ENCODE data around the gene CNKSR3.

The CNKSR3 gene

GRCh38 chr6:154478021-154478700 lies 32.3 kb downstream of the CNKSR3 start:
- DNase-seq (ENCODE audit: insufficient read length, low spot score) (no peak), FAIRE-seq (no peak)
- TF ChIP-seq SPI1 (IDR thresholded peaks at IDR 0.05; ENCODE audit: low read depth, low read length), result no peak
- no peak for TF ChIP-seq POLR2AphosphoS5 (IDR thresholded peaks at IDR 0.05; ENCODE audit: low read depth, low read length)

GRCh38 chr6:154476494-154476893 lies 34.0 kb downstream of the CNKSR3 start:
- TF ChIP-seq POU2F2 (IDR thresholded peaks at IDR 0.05; ENCODE audit: low read depth, low read length), result no peak
- no peak for TF ChIP-seq POLR2A (IDR thresholded peaks at IDR 0.05; ENCODE audit: low read depth, low read length)
- no peak for TF ChIP-seq SPI1 (IDR thresholded peaks at IDR 0.05; ENCODE audit: low read depth, low read length)
- TF ChIP-seq POLR2AphosphoS5 (IDR thresholded peaks at IDR 0.05; ENCODE audit: low read depth, low read length), result no peak
- no peak for TF ChIP-seq PAX5 (IDR thresholded peaks at IDR 0.05; ENCODE audit: insufficient read depth, low read length, severe bottlenecking)
- DNase-seq (ENCODE audit: insufficient read length, low spot score), result no peak
- FAIRE-seq, result no peak

GRCh38 chr6:154474648-154475428 lies 35.6 kb downstream of the CNKSR3 start:
- DNase-seq (ENCODE audit: insufficient read length, low spot score) (no peak), FAIRE-seq (no peak)
- TF ChIP-seq SPI1 (IDR thresholded peaks at IDR 0.05; ENCODE audit: low read depth, low read length) (no peak), TAF1 (IDR thresholded peaks at IDR 0.05; ENCODE audit: low read depth, low read length) (no peak), POLR2A (IDR thresholded peaks at IDR 0.05; ENCODE audit: low read depth, low read length) (no peak), PAX5 (IDR thresholded peaks at IDR 0.05; ENCODE audit: insufficient read depth, low read length, severe bottlenecking) (no peak), POU2F2 (IDR thresholded peaks at IDR 0.05; ENCODE audit: low read depth, low read length) (no peak), POLR2AphosphoS5 (IDR thresholded peaks at IDR 0.05; ENCODE audit: low read depth, low read length) (no peak)

GRCh38 chr6:154473324-154473723 lies 37.2 kb downstream of the CNKSR3 start:
- no peak for TF ChIP-seq POLR2AphosphoS5 (IDR thresholded peaks at IDR 0.05; ENCODE audit: low read depth, low read length)
- TF ChIP-seq TAF1 (IDR thresholded peaks at IDR 0.05; ENCODE audit: low read depth, low read length), result no peak
- TF ChIP-seq POU2F2 (IDR thresholded peaks at IDR 0.05; ENCODE audit: low read depth, low read length), result no peak
- TF ChIP-seq POLR2A (IDR thresholded peaks at IDR 0.05; ENCODE audit: low read depth, low read length), result no peak
- no peak for TF ChIP-seq PAX5 (IDR thresholded peaks at IDR 0.05; ENCODE audit: insufficient read depth, low read length, severe bottlenecking)
- TF ChIP-seq SPI1 (IDR thresholded peaks at IDR 0.05; ENCODE audit: low read depth, low read length), result no peak
- no peak for DNase-seq (ENCODE audit: insufficient read length, low spot score)
- FAIRE-seq, result no peak

- DNase-seq (ENCODE audit: insufficient read length, low spot score), result no peak
- TF ChIP-seq POLR2A (IDR thresholded peaks at IDR 0.05; ENCODE audit: low read depth, low read length) (no peak), POLR2AphosphoS5 (IDR thresholded peaks at IDR 0.05; ENCODE audit: low read depth, low read length) (no peak), PAX5 (IDR thresholded peaks at IDR 0.05; ENCODE audit: insufficient read depth, low read length, severe bottlenecking) (no peak), TAF1 (IDR thresholded peaks at IDR 0.05; ENCODE audit: low read depth, low read length) (no peak), POU2F2 (IDR thresholded peaks at IDR 0.05; ENCODE audit: low read depth, low read length) (no peak), SPI1 (IDR thresholded peaks at IDR 0.05; ENCODE audit: low read depth, low read length) (no peak)
Measured at GRCh38 chr6:154471609-154472362, 38.7 kb downstream of the CNKSR3 start.

GRCh38 chr6:154469306-154469935 lies 41.1 kb downstream of the CNKSR3 start:
- DNase-seq (ENCODE audit: insufficient read length, low spot score) (no peak), FAIRE-seq (no peak)
- no peak for TF ChIP-seq POLR2A (IDR thresholded peaks at IDR 0.05; ENCODE audit: low read depth, low read length)
- TF ChIP-seq POU2F2 (IDR thresholded peaks at IDR 0.05; ENCODE audit: low read depth, low read length), result no peak
- TF ChIP-seq TAF1 (IDR thresholded peaks at IDR 0.05; ENCODE audit: low read depth, low read length), result no peak
- no peak for TF ChIP-seq SPI1 (IDR thresholded peaks at IDR 0.05; ENCODE audit: low read depth, low read length)

More at GRCh38 chr6:154471609-154472362, 38.7 kb downstream of the CNKSR3 start:
- FAIRE-seq, result no peak

GRCh38 chr6:154468760-154469159 lies 41.7 kb downstream of the CNKSR3 start:
- TF ChIP-seq POLR2AphosphoS5 (IDR thresholded peaks at IDR 0.05; ENCODE audit: low read depth, low read length) (no peak), PAX5 (IDR thresholded peaks at IDR 0.05; ENCODE audit: insufficient read depth, low read length, severe bottlenecking) (no peak), TAF1 (IDR thresholded peaks at IDR 0.05; ENCODE audit: low read depth, low read length) (no peak), SPI1 (IDR thresholded peaks at IDR 0.05; ENCODE audit: low read depth, low read length) (no peak), POLR2A (IDR thresholded peaks at IDR 0.05; ENCODE audit: low read depth, low read length) (no peak), POU2F2 (IDR thresholded peaks at IDR 0.05; ENCODE audit: low read depth, low read length) (no peak)
- no peak for DNase-seq (ENCODE audit: insufficient read length, low spot score)
- FAIRE-seq, result no peak

GRCh38 chr6:154466971-154467679 lies 43.4 kb downstream of the CNKSR3 start:
- TF ChIP-seq POLR2A (IDR thresholded peaks at IDR 0.05; ENCODE audit: low read depth, low read length) (no peak), PAX5 (IDR thresholded peaks at IDR 0.05; ENCODE audit: insufficient read depth, low read length, severe bottlenecking) (no peak), SPI1 (IDR thresholded peaks at IDR 0.05; ENCODE audit: low read depth, low read length) (no peak), TAF1 (IDR thresholded peaks at IDR 0.05; ENCODE audit: low read depth, low read length) (no peak), POLR2AphosphoS5 (IDR thresholded peaks at IDR 0.05; ENCODE audit: low read depth, low read length) (no peak), POU2F2 (IDR thresholded peaks at IDR 0.05; ENCODE audit: low read depth, low read length) (no peak)
- FAIRE-seq (no peak), DNase-seq (ENCODE audit: insufficient read length, low spot score) (no peak)

All from GM12891 (cell line).